Measurements from ENCODE around the gene ZNF30.
"Not testable (repeated sequence)": the region's sequence is repeated elsewhere in the genome, so short reads cannot be mapped to it uniquely, and the experiment has no call there.

Gene ZNF30

DNA sequence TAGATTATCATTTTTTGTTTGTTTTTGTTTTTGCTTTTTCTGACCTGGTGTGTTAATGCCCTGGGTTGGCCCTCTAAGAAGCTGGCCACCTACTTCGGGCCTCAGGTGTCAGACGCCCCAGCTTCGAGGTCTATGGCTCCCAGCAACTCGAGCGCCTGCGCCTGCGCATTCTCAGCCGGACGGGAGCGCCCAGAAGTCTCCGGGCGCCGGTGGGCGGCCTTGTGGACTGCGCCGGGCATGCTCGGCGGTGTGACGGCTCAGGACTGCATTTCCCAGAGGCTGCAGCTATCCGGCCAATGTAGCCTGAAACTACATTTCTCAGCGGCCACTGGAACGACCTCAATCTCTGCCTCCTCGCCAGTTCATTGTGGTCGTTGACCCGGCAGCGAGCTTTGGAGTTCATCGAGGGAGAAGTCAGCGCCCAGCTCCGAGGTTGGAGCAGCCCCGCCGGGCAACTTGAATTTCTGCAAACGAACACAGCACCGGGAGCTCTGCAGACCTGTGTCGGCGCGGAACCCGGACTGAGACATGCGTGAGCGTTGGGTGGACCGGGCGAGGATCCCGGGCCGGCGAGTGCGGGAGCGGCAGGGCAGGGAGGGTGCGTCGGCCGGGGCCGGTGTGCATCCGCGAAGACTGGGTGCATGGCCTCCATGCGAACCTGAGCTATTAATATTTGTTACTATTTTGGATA is at the start of gene ZNF30:
Gene ZNF30 (plus strand): TSS at position 219 of the 691 bp plus-strand sequence. CDS start 3,045 bp downstream, outside the sequence.
- peak; percentile 85 for DNase-seq

DNA sequence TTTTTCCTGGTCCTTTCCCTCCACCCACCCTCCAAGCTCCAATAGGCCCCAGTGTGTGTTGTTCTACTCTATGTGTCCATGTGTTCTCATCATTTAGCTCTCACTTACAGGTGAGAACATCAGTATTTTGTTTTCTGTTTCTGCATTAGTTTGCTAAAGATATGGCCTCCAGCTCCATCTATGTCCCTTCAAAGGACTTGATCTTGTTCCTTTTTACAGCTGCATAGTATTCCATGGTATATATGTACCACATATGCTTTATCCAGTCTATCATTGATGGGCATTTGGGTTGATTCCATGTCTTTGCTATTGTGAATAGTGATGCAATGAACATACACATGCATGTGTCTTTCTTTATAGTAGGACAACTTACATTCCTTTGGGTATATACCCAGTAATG is 47.1 kb upstream of the ZNF30 start:
- no peak for DNase-seq

- no peak for DNase-seq
Measured at GRCh38 chr19:34880034-34880433, 46.7 kb upstream of the ZNF30 start.

DNA sequence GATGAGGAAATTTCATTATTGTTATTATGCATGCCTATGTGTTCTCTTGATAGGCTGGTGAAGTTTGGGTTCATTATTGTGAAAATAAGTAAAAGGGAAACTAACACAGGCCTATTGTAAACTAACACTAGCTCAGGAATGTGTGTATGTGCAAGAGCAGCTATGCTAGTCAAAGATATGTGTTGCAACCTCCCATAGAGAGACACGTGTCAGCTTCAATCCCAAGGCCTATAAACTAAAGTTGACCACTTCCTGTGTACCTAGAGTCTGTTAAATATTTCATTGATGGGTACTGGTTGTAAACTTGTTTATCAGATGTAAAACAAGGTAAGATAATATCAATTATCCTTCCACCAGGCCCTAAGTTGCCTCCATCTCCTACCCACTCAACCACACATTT is 44.7 kb upstream of the ZNF30 start:
- DNase-seq = no peak

DNA sequence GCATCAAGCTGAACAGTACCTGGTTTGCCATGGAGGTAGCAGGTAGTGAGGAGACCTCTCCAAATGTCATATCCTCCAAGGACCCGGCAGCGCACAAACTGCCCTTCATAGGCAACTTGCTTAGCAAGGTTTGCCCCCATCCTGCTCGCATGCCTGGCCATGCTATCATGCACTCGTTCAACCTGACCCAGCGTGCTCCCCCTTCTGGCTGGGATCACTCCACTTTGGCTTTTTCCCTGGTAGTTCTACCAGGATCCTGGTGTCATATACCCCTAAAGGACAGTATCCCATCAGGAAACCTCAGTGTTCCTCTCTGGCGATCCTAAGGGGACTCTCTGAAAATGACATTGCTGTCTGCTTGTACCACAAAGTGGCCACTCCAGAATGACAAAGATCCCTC is 38.6 kb upstream of the ZNF30 start:
- DNase-seq = no peak

DNA sequence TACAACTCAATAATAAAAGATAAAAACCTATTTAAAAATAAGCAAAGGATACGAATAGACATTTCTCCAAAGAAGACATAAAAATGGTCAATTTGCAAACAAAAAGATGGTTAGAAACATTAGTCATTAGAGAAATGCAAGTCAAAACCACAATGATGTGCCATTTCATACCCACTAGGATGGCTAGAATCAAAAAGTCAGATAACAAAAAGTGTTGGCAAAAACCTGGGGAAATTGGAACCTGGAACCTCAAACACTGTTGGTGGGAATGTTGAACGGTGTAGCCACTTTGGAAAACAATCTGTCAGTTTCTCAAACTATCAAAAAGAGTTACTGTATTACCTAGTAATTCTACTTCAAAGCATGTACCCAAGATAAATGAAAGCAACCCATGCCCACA is 26.5 kb upstream of the ZNF30 start:
- no peak for DNase-seq

DNA sequence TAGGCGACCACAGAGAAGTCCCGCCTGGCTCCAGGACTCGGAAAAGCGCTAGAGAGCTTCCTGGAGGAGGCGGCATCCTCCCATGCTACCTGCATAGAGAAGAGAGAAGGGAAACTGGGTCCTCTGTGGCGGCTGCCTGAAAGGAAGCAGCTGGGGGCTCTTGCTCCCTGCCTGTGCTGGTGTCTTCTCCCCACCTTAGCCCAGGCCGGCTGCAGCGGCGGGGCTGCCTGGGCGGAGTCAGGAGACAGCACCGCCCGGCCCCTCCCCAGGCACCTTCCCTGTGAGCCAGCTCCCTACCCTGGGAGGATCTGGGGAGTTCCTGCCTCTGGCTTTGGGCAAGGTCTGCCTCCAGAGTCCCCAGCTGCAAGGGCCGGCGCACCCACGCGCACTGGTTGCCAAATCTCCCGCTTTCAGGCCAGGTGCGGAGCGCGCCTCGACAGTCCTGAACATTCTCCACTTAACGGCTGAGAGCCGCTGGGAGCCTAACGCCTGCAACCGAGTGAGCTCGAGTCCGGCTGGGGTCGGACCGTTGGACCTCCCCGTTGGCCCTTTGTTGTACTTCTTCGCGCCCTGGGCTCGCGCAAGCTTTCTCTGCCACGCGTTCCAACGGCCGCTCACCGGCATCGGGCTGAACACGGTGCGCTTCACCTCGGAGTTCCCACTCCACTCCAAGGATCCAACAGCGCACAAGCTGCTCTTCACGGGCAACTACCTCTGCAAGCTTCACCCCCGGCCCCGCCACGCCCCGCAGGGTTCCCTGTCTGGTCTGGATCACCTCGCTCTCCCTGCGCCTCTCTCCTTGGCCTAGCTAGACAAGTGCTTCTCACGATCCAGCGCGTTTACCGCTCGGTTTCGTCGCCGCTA is 21.8 kb upstream of the ZNF30 start:
- no peak for DNase-seq

DNA sequence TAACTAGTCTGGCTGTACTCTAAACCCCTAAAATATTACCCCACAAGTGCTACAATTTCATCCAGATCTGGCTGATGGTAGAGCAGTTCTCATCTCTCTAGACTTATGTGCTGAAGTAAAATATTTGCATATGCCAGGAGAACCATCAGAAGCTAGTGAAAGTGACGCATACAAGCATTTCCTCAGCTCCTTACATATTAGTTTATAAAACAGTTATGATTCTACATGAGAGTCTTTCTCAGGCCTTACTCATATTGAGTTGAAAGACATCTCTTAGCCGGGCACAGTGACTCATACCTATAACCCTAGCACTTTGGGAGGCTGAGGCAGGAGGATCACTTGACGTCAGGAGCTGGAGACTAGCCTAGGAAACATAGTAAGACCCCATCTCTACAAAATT is 15.9 kb upstream of the ZNF30 start:
- no peak for DNase-seq

DNA sequence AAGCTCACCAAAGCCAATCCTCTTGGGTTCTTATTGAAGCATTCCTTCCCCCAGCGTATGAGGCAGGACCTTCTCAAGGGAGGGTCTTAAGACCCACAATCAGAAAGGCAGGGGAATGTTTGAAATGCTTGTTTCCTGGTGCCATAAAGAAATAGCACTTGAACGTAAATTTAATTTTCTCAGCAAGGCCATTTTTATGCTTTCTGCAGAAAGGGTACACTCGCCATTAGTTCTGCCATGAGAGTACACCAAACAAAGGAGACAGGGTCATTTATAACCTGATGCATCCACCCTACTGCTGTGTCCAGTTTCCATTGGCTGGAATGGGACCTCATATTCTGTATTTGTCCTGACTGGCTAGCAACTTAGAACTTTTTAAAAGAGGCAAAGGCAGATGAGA is 9.6 kb upstream of the ZNF30 start:
- not testable (repeated sequence) for DNase-seq

DNA sequence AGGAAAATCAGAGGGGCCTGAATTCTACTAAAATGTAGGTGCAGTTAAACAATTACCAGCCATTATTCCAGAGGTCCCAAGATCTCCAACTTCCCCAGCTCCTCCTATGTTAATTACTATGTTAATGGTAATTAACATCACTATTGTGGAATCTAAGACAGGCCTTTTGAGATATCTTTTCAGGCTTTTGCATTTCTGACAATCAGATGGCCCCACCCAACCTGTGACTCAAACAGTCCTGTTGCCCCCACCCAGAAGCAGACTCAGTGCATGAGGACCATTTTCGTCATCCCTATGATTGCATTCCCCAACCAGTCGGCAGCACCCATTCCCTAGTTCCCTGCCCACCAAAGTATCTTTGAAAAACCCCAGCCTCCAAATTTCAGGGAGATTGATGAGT is 8.5 kb upstream of the ZNF30 start:
- no peak for DNase-seq

DNA sequence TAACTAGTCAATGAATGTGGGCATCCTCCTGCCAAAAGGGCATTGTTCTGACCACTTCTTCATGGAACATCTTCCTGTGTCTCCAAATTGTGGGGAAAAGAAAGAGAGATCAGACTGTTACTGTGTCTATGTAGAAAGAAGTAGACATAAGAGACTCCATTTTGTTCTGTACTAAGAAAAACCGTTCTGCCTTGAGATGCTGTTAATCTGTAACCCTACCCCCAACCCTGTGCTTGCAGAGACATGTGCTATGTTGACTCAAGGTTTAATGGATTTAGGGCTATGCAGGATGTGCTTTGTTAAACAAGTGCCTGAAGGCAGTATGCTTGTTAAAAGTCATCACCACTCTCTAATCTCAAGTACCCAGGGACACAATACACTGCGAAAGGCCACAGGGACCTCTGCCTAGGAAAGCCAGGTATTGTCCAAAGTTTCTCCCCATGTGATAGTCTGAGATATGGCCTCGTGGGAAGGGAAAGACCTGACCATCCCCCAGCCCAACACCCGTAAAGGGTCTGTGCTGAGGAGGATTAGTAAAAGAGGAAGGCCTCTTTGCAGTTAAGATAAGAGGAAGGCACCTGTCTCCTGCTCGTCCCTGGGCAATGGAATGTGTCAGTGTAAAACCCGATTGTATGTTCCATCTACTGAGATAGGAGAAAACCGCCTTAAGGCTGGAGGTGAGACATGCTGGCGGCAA is 6.5 kb upstream of the ZNF30 start:
- not testable (repeated sequence) for DNase-seq

GRCh38 chr19:34925278-34925855 is 1.3 kb upstream of the ZNF30 start:
- no peak for DNase-seq

DNA sequence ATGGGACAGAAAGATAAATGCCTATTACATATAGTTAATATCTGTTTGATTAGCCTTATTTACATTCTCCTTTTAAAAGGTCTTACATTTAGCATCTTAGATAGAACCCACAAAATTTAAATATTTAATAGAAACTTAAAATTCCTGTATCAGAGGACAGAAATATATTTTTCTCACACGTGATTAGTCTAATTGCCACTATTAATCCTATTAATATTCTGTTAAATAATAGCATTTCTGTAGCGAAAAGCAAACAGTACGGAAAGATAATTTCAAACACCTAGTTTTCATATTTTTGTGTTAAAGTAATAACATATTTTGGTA is 380 bp upstream of the ZNF30 start:
- DNase-seq = no peak

GRCh38 chr19:34932494-34932893 is 5.8 kb downstream of the ZNF30 start:
- no peak for DNase-seq

GRCh38 chr19:34936184-34936583 is 9.5 kb downstream of the ZNF30 start:
- DNase-seq = no peak

DNA sequence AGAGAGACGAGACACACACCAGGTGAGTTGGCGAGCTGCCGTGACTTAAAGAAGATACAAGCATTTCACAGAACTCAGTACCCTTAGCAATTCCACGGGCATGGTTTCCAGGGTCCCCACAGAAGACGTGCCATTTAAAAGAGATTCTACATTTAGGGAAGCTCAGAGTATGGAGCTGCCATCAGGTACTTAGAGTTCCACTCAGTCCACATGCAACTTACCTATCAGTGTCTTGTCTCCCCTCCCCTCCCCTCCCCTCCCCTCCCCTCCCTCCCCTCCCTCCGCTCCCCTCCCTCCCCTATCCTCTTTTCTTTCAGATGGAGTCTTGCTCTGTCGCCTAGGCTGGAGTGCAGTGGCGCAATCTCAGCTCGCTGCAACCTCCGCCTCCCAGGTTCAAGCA is 12.2 kb downstream of the ZNF30 start:
- DNase-seq = no peak

- no peak for DNase-seq
Measured at GRCh38 chr19:34943861-34944573, 17.3 kb downstream of the ZNF30 start.

DNA sequence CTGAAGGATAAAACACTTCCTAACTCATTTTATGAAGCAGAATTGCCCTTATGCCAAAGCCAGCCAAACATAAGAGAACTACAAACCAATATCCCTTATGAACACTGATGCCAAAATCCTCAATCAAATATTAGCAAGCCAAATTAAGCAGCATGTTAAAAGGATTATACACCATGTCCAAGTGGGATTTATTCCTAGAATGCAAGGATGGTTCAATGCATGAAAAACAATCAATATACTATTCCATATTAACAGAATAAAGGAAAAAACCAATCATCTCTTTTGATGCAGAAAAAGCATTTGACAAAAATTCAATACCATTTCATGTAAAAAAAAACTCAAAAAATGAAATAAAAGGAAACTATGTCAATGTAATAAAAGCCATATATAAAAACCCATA is 26.4 kb downstream of the ZNF30 start:
- no peak for DNase-seq

DNA sequence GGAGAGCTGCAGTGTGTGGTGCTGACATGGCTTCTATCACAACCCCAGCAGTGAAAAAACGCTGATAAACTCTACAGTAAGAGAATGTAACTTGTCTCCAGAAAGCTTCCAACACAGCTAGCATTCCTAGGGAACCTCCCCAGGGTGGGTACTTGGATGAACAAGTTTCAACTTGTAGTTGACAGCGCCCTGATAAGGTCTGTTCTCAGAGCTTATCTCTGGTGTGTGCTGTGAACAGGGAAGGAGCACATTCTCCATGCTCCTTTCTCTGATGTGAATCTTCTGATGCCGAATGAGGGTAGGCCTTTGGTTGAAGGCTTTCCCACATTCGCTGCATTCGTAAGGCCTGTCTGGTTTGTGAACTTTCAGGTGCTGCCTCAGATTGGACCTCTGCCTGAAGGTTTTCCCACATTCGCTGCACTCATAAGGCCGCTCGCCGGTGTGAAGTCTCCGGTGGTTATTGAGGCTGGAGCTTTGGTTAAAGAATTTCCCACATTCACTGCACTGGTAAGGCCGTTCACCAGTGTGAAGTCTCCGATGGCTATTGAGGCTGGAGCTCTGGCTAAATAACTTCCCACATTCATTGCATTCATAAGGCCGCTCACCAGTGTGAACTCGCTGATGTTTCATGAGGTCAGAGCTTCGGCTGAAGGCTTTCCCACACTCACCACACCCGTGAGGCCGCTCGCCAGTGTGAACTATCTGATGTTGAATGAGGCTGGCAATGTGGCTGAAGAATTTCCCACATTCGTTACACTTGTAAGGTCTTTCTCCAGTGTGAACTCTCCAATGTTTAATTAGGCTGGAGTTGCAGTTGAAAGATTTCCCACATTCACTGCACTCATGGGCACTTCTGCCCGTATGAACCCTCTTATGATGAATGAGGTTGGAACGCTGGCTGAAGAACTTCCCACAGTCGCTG is 31.4 kb downstream of the ZNF30 start:
- DNase-seq = no peak

DNA sequence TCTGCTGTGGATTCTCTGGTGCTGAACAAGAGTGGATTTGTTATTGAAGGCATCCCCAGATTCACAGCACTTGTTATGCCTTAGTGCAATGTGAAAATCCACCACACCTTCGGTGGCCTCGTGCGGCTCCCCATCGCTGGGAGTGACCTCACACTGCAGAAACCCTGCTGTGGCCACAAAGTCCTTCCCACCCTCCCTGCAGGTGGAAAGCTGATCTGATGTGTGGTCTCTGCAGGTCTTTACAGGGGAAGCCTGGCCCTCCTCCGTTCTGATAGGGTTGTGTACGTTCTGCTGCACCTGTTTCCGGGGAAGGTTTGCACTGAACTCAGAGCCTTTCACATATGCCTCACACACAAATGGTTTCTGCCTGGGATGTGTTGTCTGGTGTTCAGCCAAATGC is 32.3 kb downstream of the ZNF30 start:
- no peak for DNase-seq

DNA sequence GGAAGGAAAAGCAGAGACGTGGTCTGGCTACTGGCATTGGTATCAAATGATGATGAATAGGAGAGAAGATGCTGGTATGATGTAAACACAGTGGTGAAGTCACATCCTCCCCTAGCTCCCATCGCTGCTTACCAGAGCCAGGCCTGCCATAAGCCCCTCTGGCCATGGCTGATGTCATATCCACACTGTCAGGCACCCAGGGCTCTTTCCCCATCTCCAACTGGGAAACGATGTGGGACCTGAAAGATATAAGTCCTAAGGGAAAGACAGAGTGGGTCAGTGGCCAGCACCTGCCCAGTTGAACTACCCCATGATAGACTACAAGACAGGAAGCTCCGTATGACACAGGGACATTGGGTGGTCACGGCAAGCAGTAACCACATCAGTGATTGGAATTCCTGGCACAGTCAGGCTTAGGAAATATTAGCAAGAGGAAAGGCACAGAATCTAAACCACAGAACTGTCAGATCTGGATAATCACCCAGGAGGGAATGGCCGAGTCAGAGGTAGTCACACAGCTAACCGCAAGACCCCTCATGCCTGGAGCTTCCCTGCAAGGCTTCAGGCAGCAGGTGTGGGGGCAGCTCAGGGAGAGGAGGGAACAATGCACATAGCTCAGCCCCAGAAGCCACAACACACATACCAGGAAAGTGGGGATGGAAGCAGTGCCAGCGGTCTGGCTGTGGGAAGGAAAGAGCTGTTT is 33.6 kb downstream of the ZNF30 start:
- DNase-seq = no peak
